OCI-LY1 (cell line): Measurements from ENCODE around the gene SLC35G6.

ENCODE experiments used
- H2AFZ ChIP-seq: fragments of 200-600 bp; sonication (generic), shearing (Covaris generic); 2 replicates; pipeline ENCODE4 v1.6.0; 2014; ENCODE audit warnings: antibody characterized with exemption, mild to moderate bottlenecking, low read length
- H3F3A ChIP-seq: fragments of 200-600 bp; sonication (generic), shearing (Covaris generic); 2 replicates; pipeline ENCODE4 v1.6.0; 2014; ENCODE audit warnings: mild to moderate bottlenecking, antibody characterized with exemption, low read length, moderate library complexity; ENCODE audit not compliant: insufficient read depth
- H3K27ac ChIP-seq: fragments of 200-600 bp; sonication (generic); 2 replicates; pipeline ENCODE4 v1.5.1; 2014; ENCODE audit warnings: low read length, mixed run types, mild to moderate bottlenecking, low read depth; ENCODE audit not compliant: poor library complexity, severe bottlenecking
- H3K27me3 ChIP-seq: fragments of 200-600 bp; sonication (generic); 2 replicates; pipeline ENCODE4 v1.6.0; 2014; ENCODE audit warnings: antibody characterized with exemption, mild to moderate bottlenecking, low read length, moderate library complexity; ENCODE audit not compliant: insufficient read depth
- H3K36me3 ChIP-seq: fragments of 200-600 bp; sonication (generic); 2 replicates; pipeline ENCODE4 v1.6.1; 2014; ENCODE audit warnings: mild to moderate bottlenecking, antibody characterized with exemption, low read length, moderate library complexity, mixed read lengths; ENCODE audit not compliant: insufficient read depth
- H3K4me1 ChIP-seq: fragments of 200-600 bp; sonication (generic); 2 replicates; pipeline ENCODE4 v1.5.1; 2014; ENCODE audit warnings: mild to moderate bottlenecking, low read length, moderate library complexity; ENCODE audit not compliant: insufficient read depth, severe bottlenecking
- H3K4me2 ChIP-seq: fragments of 200-600 bp; sonication (generic), shearing (Covaris generic); 2 replicates; pipeline ENCODE4 v1.6.1; 2014; ENCODE audit warnings: low read length
- H3K4me3 ChIP-seq: fragments of 200-600 bp; sonication (generic); 2 replicates; pipeline ENCODE4 v1.5.1; 2014; ENCODE audit warnings: low read length, low read depth, mild to moderate bottlenecking, mixed read lengths; ENCODE audit not compliant: poor library complexity, severe bottlenecking
- H3K79me2 ChIP-seq: fragments of 200-600 bp; shearing (Covaris generic); 2 replicates; pipeline ENCODE4 v1.6.1; 2016; ENCODE audit warnings: mixed run types, low read length, mixed read lengths; ENCODE audit not compliant: insufficient read depth
- H3K9ac ChIP-seq: fragments of 200-600 bp; sonication (generic), shearing (Covaris generic); 2 replicates; pipeline ENCODE4 v1.6.1; 2014; ENCODE audit warnings: mild to moderate bottlenecking, low read length, mixed read lengths
- H3K9me2 ChIP-seq: fragments of 200-600 bp; sonication (generic), shearing (Covaris generic); 2 replicates; pipeline ENCODE4 v1.6.1; 2014; ENCODE audit warnings: low read depth, mild to moderate bottlenecking, low read length, mixed read lengths
- H3K9me3 ChIP-seq: fragments of 200-600 bp; shearing (Covaris generic); 2 replicates; pipeline ENCODE4 v1.6.1; 2014; ENCODE audit warnings: low read length, mixed read lengths
- H4K20me1 ChIP-seq: fragments of 200-600 bp; sonication (generic), shearing (Covaris generic); 2 replicates; pipeline ENCODE4 v1.6.0; 2016; ENCODE audit warnings: mild to moderate bottlenecking, low read length; ENCODE audit not compliant: insufficient read depth
- EZH2 ChIP-seq: fragments of 200-600 bp; sonication (generic), shearing (Covaris generic); IDR thresholded peaks from 2 replicates; pipeline ENCODE4 v1.8.0; 2017; ENCODE audit warnings: borderline replicate concordance, mixed run types, mild to moderate bottlenecking, antibody characterized with exemption, low read length, moderate library complexity, mixed read lengths
- TF ChIP-seq, protein P1 (sequence below): fragments of 200-600 bp; sonication (generic), shearing (Covaris generic); IDR thresholded peaks from 2 replicates; pipeline ENCODE4 v1.5.1; 2017; ENCODE audit warnings: mild to moderate bottlenecking, antibody characterized with exemption, low read length, moderate library complexity, mixed read lengths

Gene SLC35G6

DNA sequence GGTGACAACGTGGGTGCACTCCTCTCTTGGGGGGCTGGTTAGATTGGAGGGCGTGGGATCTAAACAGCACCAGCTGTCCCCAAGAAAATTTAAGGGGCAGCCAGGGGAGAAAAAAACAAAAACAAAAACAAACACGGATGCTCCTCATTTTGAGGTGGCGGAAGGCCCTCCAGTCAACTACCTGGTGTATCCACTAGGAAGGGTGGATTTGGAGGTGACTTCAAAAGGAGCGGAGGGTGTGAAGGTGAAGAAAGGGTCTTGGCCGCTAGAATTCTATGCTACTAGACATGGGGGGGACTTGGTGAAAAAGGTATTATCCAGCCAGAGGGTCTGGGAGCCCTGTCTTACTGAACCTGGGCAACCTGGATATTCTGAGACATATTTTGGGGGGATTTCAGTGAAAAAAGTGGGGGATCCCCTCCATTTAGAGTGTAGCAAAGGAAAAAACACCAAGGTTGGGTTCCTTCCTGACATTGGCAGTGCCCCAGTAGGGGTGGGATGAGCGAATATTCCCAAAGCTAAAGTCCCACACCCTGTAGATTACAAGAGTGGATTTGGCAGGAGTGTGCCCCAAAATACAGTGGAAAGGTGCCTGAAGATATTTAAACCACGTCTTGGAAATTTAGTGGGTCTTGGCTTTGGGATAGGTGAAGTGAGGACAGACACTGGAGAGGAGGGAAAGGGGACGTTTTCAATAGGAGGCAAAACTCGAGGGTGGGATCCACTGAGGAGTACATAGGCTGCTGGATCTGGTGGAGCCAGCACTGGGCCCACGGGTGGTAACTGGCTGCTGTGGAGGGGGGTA lies 42.4 kb upstream of the SLC35G6 start:
- Histone ChIP-seq H3K27ac (no peak overlapping the region), H3K27me3 (peaks cover 17% of the 10 kb centered on the region), H3K79me2 (no peaks in the 10 kb centered on the region), H3K4me2 (peak overlapping the region; percentile 76), H4K20me1 (no peaks in the 10 kb centered on the region), H3K4me1 (peaks cover 48% of the 10 kb centered on the region), H3K9me3 (no peaks in the 10 kb centered on the region), H2AFZ (no peak overlapping the region), H3K9ac (peak overlapping the region; percentile 26; the same call in 1 of the 2 replicates), H3F3A (no peaks in the 10 kb centered on the region), H3K4me3 (peak overlapping the region; percentile 76), H3K9me2 (no peaks in the 10 kb centered on the region), H3K36me3 (peaks cover 3% of the 10 kb centered on the region; the same call in 1 of the 2 replicates)
- TF ChIP-seq, protein P1, sequence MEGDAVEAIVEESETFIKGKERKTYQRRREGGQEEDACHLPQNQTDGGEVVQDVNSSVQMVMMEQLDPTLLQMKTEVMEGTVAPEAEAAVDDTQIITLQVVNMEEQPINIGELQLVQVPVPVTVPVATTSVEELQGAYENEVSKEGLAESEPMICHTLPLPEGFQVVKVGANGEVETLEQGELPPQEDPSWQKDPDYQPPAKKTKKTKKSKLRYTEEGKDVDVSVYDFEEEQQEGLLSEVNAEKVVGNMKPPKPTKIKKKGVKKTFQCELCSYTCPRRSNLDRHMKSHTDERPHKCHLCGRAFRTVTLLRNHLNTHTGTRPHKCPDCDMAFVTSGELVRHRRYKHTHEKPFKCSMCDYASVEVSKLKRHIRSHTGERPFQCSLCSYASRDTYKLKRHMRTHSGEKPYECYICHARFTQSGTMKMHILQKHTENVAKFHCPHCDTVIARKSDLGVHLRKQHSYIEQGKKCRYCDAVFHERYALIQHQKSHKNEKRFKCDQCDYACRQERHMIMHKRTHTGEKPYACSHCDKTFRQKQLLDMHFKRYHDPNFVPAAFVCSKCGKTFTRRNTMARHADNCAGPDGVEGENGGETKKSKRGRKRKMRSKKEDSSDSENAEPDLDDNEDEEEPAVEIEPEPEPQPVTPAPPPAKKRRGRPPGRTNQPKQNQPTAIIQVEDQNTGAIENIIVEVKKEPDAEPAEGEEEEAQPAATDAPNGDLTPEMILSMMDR, result no peak
- TF ChIP-seq EZH2, result no peak

DNA sequence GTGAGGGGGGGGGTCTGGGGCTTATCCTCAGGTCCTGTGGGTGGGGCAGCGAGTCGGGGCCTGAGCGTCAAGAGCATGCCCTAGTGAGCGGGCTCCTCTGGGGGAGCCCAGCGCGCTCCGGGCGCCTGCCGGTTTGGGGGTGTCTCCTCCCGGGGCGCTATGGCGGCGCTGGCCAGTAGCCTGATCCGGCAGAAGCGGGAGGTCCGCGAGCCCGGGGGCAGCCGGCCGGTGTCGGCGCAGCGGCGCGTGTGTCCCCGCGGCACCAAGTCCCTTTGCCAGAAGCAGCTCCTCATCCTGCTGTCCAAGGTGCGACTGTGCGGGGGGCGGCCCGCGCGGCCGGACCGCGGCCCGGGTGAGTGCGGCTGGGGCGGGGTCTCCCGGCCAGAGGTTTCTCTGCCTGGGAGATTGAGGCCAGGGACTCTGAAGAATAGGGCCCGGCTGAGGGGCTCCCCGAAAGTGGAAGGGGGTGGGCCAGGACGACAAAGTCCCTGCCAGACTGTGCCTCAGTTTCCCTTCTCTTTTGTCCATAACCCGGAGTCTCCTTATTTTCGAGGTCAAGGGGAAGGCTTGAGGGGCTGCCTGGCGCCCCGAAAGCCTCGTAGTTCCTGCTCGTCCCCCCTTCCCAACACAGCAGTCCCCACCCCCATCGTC lies 41.7 kb upstream of the SLC35G6 start, which contains the start of gene FGF11:
TSS of gene FGF11 (plus strand) at position 51 of the 651 bp plus-strand sequence. CDS start at position 160, 109 bp downstream.
- Histone ChIP-seq H3K36me3 (peaks cover 3% of the 10 kb centered on the region; the same call in 1 of the 2 replicates), H3F3A (no peaks in the 10 kb centered on the region), H3K4me2 (peak within 1 kb of the TSS; percentile 76), H3K27me3 (peaks cover 17% of the 10 kb centered on the region), H3K79me2 (no peaks in the 10 kb centered on the region), H3K4me1 (peaks cover 48% of the 10 kb centered on the region), H3K27ac (no peak within 1 kb of the TSS), H3K9me3 (no peaks in the 10 kb centered on the region), H4K20me1 (no peaks in the 10 kb centered on the region), H3K4me3 (peak within 1 kb of the TSS; percentile 76), H3K9me2 (no peaks in the 10 kb centered on the region), H3K9ac (peak within 1 kb of the TSS; percentile 50; the same call in 1 of the 2 replicates), H2AFZ (no peak within 1 kb of the TSS)
- TF ChIP-seq, protein P1, result no peak
- no peak for TF ChIP-seq EZH2

DNA sequence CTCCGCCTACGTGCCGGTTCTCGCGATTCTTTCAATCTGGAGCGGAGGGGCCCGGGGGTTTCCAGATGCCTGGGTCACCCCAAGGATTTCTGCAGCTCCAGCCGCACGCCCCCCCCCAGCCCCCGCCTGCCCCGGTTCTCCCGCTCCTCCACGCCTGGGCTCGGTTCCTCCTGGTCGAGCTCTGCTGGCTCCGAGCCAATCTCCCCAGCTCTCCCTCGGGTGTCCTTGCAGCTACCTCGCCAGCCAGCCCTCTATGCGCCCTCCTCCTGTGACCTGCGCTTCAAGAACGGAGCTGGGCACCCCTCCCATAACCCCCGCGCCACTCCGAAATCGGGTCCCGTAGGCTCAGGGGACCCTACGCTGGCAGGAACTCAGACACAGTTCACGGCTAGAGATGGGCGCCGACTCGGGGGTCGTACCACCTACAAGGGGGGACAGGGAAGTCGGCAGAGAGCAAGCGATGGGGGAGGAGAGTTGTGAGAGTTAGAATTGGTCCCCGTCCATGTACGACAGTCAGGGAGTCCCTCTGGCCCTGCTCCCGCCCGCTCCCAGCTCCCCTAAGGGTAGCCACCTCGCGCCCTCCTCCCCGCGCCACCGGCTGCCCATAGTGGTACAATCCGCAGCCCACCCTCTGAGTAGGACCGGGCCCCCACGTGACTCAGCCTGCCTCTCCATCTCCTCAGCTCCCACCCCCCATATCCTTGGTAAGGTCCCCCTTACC lies 41.0 kb upstream of the SLC35G6 start:
- TF ChIP-seq, protein P1, result no peak
- no peak for TF ChIP-seq EZH2
- Histone ChIP-seq H3K9me2 (no peaks in the 10 kb centered on the region), H3K27ac (no peak overlapping the region), H3K79me2 (no peaks in the 10 kb centered on the region), H3K4me1 (peaks cover 52% of the 10 kb centered on the region), H3K4me2 (peak overlapping the region; percentile 76), H3K4me3 (peak overlapping the region; percentile 57), H3K27me3 (peaks cover 17% of the 10 kb centered on the region), H3K36me3 (peaks cover 3% of the 10 kb centered on the region; the same call in 1 of the 2 replicates), H3K9me3 (no peaks in the 10 kb centered on the region), H3F3A (no peaks in the 10 kb centered on the region), H2AFZ (no peak overlapping the region), H3K9ac (peak overlapping the region; percentile 50; the same call in 1 of the 2 replicates), H4K20me1 (no peaks in the 10 kb centered on the region)
